IPS-18a (cell line): ENCODE data around the gene ADAP1.
"Not testable (repeated sequence)": the region's sequence is repeated elsewhere in the genome, so short reads cannot be mapped to it uniquely, and the experiment has no call there.

Experiments used
- H3K27ac ChIP-seq: one replicate; pipeline ENCODE4 v1.5.1; 2013; ENCODE audit warnings: low read length
- H3K27me3 ChIP-seq: one replicate; pipeline ENCODE4 v1.6.1; 2013; ENCODE audit warnings: mild to moderate bottlenecking, low read length; ENCODE audit not compliant: control insufficient read depth, insufficient read depth
- H3K36me3 ChIP-seq: one replicate; pipeline ENCODE4 v1.6.1; 2013; ENCODE audit warnings: low read depth, low read length; ENCODE audit not compliant: control insufficient read depth
- H3K4me1 ChIP-seq: one replicate; pipeline ENCODE4 v1.6.1; 2013; ENCODE audit warnings: low read depth, low read length; ENCODE audit not compliant: control insufficient read depth
- H3K4me3 ChIP-seq: one replicate; pipeline ENCODE4 v1.5.1; 2013; ENCODE audit warnings: low read length
- H3K9ac ChIP-seq: one replicate; pipeline ENCODE4 v1.6.1; 2013; ENCODE audit warnings: mild to moderate bottlenecking, low read length, moderate library complexity
- H3K9me3 ChIP-seq: one replicate; pipeline ENCODE4 v1.6.1; 2013; ENCODE audit warnings: low read depth, low read length; ENCODE audit not compliant: control insufficient read depth

ADAP1 gene

GRCh38 chr7:909358-910329, 44.8 kb downstream of the ADAP1 start:
- H3K27me3 ChIP-seq = peaks cover 40% of the 10 kb centered on the region
- H3K9me3 ChIP-seq = no peaks in the 10 kb centered on the region
- peak overlapping the region; percentile 17 for H3K4me3 ChIP-seq
- no peaks in the 10 kb centered on the region for H3K36me3 ChIP-seq
- no peaks in the 10 kb centered on the region for H3K4me1 ChIP-seq
- no peak overlapping the region for H3K27ac ChIP-seq
- H3K9ac ChIP-seq = no peak overlapping the region

DNA sequence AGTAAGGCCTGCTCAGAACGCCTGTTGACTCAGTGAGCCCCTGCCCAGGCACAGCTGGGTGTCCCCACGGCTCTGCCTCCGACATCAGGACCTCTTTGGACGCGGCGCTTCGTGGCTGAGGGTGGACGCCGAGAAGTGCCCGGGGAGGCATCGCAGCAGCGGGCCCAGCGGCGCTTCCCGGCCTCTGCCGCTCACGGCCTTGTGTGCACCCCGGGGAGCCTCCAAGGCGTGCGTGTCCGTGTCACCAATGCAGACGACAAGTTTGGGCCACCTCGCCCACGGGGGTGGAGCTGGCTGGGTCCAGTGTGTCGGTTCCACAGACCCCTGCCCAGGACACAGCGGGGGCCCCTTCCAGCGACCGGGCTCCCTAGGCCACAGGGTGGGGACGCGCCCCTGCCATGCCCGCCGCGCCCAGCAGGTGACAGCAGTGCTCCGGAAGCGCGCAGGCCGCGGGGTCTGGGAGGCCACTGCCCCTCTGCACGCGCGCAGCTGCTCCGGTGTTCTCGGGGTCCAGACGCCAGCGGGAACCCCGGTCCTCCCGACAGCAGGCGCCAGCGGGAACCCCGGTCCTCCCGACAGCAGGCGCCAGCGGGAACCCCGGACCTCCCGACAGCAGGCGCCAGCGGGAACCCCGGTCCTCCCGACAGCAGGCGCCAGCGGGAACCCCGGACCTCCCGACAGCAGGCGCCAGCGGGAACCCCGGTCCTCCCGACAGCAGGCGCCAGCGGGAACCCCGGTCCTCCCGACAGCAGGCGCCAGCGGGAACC, 45.7 kb downstream of the ADAP1 start:
- peak overlapping the region; percentile 40 for H3K4me3 ChIP-seq

DNA sequence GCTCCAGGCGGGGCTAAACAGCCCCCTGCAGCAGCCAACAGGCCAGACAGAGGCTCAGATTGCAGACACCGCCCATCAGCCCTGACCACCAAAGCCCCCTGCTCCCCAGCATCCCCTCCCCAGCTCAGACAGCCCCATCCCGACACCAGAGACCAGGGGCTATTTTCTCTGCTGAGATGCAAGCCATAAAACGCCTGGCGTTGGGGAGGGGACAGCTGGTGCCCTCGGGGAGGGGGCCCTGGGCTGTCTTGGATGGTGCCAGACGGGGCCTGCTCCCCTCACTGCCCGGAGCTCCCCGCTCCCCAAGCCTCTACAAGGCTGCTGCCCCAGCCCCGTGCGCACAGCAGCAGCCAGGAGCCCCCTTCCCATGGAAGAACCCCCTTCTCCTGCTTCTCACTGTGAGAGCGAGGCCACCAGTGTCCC, 46.3 kb downstream of the ADAP1 start:
- H3K4me1 ChIP-seq = no peaks in the 10 kb centered on the region
- H3K27me3 ChIP-seq = peaks cover 44% of the 10 kb centered on the region
- no peaks in the 10 kb centered on the region for H3K9me3 ChIP-seq
- H3K36me3 ChIP-seq = no peaks in the 10 kb centered on the region
- no peak overlapping the region for H3K9ac ChIP-seq
- no peak overlapping the region for H3K4me3 ChIP-seq
- H3K27ac ChIP-seq = no peak overlapping the region

More for the DNA sequence above, 45.7 kb downstream of the ADAP1 start:
- peaks cover 44% of the 10 kb centered on the region for H3K27me3 ChIP-seq
- H3K9ac ChIP-seq, H3K27ac ChIP-seq, H3K9me3 ChIP-seq, H3K36me3 ChIP-seq, H3K4me1 ChIP-seq: not testable (repeated sequence)

DNA sequence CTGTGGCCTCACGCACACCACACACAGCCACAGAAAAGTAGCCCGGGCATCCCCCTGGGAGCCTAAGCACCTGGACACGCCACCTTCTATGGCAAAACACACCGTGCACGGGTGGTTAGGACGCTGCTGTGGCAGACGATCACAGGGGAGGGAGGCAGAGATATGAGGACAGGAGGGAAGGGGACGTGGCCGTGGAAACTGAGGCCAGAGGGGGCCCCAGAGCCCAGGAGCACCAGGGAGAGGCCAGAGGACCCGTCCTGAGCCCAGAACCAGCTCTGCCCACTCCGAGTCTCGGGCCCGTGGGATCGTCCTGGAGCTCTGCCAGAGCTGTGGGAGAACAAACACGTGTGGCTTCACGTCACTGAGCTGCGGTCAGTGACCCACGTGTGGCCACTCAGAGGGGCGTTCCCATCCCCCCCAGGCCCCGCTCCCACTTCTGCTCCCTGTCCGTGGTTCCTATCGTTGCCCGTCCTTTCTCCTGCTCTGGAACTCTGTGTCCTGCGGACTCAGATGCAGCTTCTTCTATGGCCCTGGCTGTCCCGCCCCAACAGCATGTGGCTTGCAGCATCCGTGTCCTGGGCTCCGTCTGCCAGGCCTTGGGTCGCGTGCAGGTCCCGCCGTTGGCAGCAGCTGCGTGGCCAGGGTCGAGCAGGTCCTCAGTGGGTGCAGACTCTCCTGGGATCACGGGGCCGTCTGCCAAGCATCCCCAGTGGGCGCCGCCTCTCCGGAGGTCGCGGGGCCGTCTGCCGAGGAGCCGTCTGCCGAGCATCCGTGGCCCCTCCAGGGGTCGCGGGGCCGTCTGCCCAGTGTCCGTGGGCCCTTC, 47.1 kb downstream of the ADAP1 start:
- H3K9ac ChIP-seq = no peak overlapping the region
- no peak overlapping the region for H3K27ac ChIP-seq
- H3K36me3 ChIP-seq = no peaks in the 10 kb centered on the region
- no peak overlapping the region for H3K4me3 ChIP-seq
- no peaks in the 10 kb centered on the region for H3K4me1 ChIP-seq
- H3K27me3 ChIP-seq = peaks cover 44% of the 10 kb centered on the region
- H3K9me3 ChIP-seq = no peaks in the 10 kb centered on the region

- Histone ChIP-seq H3K9ac (no peak overlapping the region), H3K27ac (no peak overlapping the region), H3K9me3 (no peaks in the 10 kb centered on the region), H3K27me3 (peaks cover 44% of the 10 kb centered on the region), H3K4me1 (no peaks in the 10 kb centered on the region), H3K36me3 (no peaks in the 10 kb centered on the region), H3K4me3 (no peak overlapping the region)
Observed at GRCh38 chr7:906776-907157, 47.7 kb downstream of the ADAP1 start.

GRCh38 chr7:904847-905246, 49.6 kb downstream of the ADAP1 start:
- no peaks in the 10 kb centered on the region for H3K36me3 ChIP-seq
- no peak overlapping the region for H3K4me3 ChIP-seq
- H3K27ac ChIP-seq = no peak overlapping the region
- peaks cover 42% of the 10 kb centered on the region for H3K27me3 ChIP-seq
- H3K9ac ChIP-seq = no peak overlapping the region
- H3K4me1 ChIP-seq = no peaks in the 10 kb centered on the region
- H3K9me3 ChIP-seq = no peaks in the 10 kb centered on the region

- Histone ChIP-seq H3K9me3 (no peaks in the 10 kb centered on the region), H3K27ac (no peak overlapping the region), H3K4me3 (no peak overlapping the region), H3K4me1 (no peaks in the 10 kb centered on the region), H3K27me3 (peaks cover 36% of the 10 kb centered on the region), H3K9ac (no peak overlapping the region), H3K36me3 (no peaks in the 10 kb centered on the region)
Observed at GRCh38 chr7:903921-904755, 50.3 kb downstream of the ADAP1 start.

DNA sequence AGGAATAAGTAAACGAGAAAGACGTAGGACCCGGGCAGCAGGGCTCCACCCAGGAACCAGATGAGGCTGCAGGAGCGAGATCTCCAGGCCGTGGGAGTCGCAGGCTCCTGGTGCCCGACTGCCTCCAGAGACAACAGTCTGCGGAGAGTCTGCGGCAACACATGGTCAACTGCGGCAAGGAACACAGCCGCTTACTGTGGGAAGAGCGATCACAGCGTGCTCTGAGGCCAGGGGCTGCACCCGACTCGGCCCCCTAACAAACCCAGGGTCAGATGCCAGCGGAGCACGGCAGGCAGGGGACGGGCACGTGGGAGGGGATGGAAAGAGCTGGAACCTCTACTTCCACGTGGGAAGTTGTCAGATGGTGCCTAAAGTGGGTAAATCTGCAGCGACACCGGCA, 51.5 kb downstream of the ADAP1 start:
- Histone ChIP-seq H3K4me3 (no peak overlapping the region), H3K9me3 (no peaks in the 10 kb centered on the region), H3K4me1 (no peaks in the 10 kb centered on the region), H3K36me3 (no peaks in the 10 kb centered on the region), H3K27ac (no peak overlapping the region), H3K27me3 (peaks cover 28% of the 10 kb centered on the region), H3K9ac (no peak overlapping the region)

DNA sequence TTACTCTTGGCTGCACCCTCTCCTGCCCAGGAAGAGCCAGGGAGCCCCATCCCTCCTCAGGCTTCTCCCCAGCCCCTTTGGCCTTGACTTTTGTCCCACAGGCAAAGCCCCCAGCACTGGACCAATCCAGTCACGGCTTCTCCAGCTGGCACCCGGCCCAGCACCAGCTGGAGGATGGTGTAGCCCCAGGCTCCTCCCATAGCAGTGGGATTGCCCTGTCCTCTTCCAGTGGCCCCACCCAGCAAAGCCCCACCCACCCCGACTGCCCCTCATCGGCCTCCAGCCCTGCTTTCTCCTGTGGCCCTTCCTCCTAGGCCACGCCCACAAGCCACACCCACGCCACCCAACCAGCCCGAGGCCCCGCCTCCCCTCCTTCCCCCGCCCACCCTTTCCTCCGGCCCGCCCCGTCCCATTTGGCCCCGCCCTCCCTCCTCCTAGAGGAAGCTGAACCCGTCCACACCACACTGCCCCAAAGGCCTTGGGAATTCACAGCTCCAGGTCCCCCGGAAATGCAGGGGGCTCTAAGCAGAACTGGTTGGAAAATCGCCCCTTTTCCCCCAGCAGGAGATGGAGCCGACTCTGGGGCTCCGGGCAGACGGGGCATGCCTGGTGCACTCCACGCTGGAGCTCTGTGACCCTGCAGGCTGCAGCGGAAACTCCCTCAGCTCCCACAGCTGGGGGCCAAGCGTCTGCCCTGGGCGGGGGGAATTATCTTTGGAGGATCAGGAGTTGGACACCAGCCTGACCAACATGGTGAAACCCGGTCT, 52.9 kb downstream of the ADAP1 start:
- H3K27me3 ChIP-seq = peaks cover 14% of the 10 kb centered on the region
- peaks cover 6% of the 10 kb centered on the region for H3K36me3 ChIP-seq
- H3K4me3 ChIP-seq = no peak overlapping the region
- H3K9ac ChIP-seq = no peak overlapping the region
- H3K27ac ChIP-seq = no peak overlapping the region
- H3K9me3 ChIP-seq = no peaks in the 10 kb centered on the region
- no peaks in the 10 kb centered on the region for H3K4me1 ChIP-seq

GRCh38 chr7:901041-901387, 53.5 kb downstream of the ADAP1 start:
- H3K4me1 ChIP-seq = no peaks in the 10 kb centered on the region
- H3K4me3 ChIP-seq = no peak overlapping the region
- no peaks in the 10 kb centered on the region for H3K9me3 ChIP-seq
- H3K36me3 ChIP-seq = peaks cover 12% of the 10 kb centered on the region
- H3K27me3 ChIP-seq = peaks cover 14% of the 10 kb centered on the region
- H3K9ac ChIP-seq = no peak overlapping the region
- H3K27ac ChIP-seq = no peak overlapping the region
